ENCODE data around the gene UBR4.
"Not testable (repeated sequence)": the region's sequence is repeated elsewhere in the genome, so short reads cannot be mapped to it uniquely, and the experiment has no call there.

The UBR4 gene

GRCh38 chr1:19219451-19219850 lies 9.4 kb upstream of the UBR4 start:
- TF ChIP-seq CTCF (IDR thresholded peaks at IDR 0.05; ENCODE audit: low read depth, low read length) = no peak
- H3K4me3 ChIP-seq (replicated peaks in 1 of 2; ENCODE audit: low read depth in 2 of 2, low read length in 2 of 2) = no peak overlapping the region
- no peak for DNase-seq (ENCODE audit: low read depth in 2 of 2)

DNA sequence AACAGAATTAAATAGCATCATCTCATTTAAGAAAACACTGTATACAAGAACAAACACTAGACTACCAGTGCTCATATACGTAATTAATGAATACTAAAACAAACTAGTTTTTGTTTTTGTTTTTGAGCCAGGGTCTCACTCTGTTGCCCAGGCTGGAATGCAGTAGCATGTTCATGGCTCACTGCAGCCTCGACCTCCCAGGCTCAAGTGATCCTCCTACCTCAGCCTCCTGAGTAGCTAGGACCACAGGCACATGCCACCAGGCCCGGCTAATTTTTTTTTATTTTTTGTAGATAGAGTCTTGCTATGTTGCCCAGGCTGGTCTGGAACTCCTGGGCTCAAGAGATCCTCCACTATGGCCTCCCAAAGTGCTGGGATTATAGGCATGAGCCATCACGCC lies 6.5 kb upstream of the UBR4 start:
- DNase-seq (ENCODE audit: low read depth in 2 of 2); H3K4me3 ChIP-seq (replicated peaks in 1 of 2; ENCODE audit: low read depth in 2 of 2, low read length in 2 of 2): not testable (repeated sequence)

- H3K4me3 ChIP-seq (replicated peaks in 1 of 2; ENCODE audit: low read depth in 2 of 2, low read length in 2 of 2) = no peak overlapping the region
- TF ChIP-seq CTCF (IDR thresholded peaks at IDR 0.05; ENCODE audit: low read depth, low read length) = no peak
These were observed 3.5 kb upstream of the UBR4 start for GRCh38 chr1:19213580-19213979.

DNA sequence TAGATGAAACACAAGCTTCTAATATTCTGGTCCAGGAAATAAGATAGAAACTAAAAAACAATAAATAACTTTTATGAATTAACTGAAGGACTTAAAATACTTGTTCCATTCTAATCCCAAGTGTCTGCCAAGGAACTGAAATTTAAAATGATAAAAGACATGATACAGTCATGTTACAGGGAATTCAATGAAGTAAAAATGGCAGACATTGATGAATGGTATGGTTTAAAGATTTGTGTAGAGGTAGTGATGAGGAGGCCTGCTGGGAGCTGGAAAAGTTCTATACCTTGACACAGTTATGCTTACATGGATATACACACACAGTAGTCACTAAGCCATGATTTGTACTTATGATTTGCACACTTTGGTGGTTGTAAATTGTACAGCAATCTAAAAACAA lies 2.1 kb upstream of the UBR4 start:
- TF ChIP-seq CTCF (IDR thresholded peaks at IDR 0.05; ENCODE audit: low read depth, low read length) = no peak
- no peak overlapping the region for H3K4me3 ChIP-seq (replicated peaks in 1 of 2; ENCODE audit: low read depth in 2 of 2, low read length in 2 of 2)
- DNase-seq (ENCODE audit: low read depth in 2 of 2) = no peak

More at GRCh38 chr1:19213580-19213979, 3.5 kb upstream of the UBR4 start:
- no peak for DNase-seq (ENCODE audit: low read depth in 2 of 2)

GRCh38 chr1:19210772-19211549 lies 895 bp upstream of the UBR4 start:
- no peak for TF ChIP-seq CTCF (IDR thresholded peaks at IDR 0.05; ENCODE audit: low read depth, low read length)
- DNase-seq (ENCODE audit: low read depth in 2 of 2) = peak; percentile 20 to 36

DNA sequence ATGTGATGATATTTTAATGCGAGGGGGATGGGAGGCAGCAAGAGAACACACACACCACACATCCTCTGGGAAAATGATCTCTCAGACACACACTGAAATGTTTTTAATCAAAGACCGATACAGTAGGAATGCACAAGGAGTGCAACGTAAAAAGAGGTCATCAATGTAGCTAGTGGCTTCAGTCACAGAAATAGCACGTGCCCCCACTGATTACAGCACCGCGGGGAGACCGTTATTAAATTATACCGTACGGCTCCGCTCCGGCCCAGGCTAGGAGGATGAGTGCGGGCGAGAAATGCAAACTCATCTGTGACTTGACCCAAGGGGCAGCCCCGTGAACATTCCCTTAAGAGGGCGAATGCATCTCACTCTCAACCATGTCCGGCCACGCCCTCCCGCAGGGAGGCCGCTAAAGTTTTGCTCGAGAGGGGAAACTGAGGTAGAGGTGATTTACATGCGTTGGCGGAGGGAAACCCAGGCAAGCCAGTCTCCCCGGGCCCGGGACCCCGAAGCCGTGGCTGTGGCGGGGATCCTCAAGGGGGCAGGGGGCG lies 552 bp downstream of the UBR4 start:
- peak overlapping the region; percentile 82 to 91 for H3K4me3 ChIP-seq (replicated peaks in 1 of 2; ENCODE audit: low read depth in 2 of 2, low read length in 2 of 2)
- TF ChIP-seq CTCF (IDR thresholded peaks at IDR 0.05; ENCODE audit: low read depth, low read length) = no peak
- peak; percentile 63 to 64 for DNase-seq (ENCODE audit: low read depth in 2 of 2)

More at GRCh38 chr1:19210772-19211549, 895 bp upstream of the UBR4 start:
- peak overlapping the region; percentile 82 to 91 for H3K4me3 ChIP-seq (replicated peaks in 1 of 2; ENCODE audit: low read depth in 2 of 2, low read length in 2 of 2)

GRCh38 chr1:19208710-19209438 lies 1.2 kb downstream of the UBR4 start:
- peak; percentile 53 to 70 for DNase-seq (ENCODE audit: low read depth in 2 of 2)
- peak overlapping the region; percentile 82 to 91 for H3K4me3 ChIP-seq (replicated peaks in 1 of 2; ENCODE audit: low read depth in 2 of 2, low read length in 2 of 2)
- no peak for TF ChIP-seq CTCF (IDR thresholded peaks at IDR 0.05; ENCODE audit: low read depth, low read length)

Measured in cardiac fibroblast (primary cell).